GM18907 (cell line): Measurements from ENCODE around the gene PLEKHG5.

Experiments
- ATAC-seq: cut with Tn5 transposase; IDR thresholded peaks from one replicate; pipeline ENCODE4 v1.9.1; 2021; ENCODE audit warnings: mild to moderate bottlenecking, moderate library complexity; ENCODE audit not compliant: unreplicated experiment

Gene PLEKHG5

GRCh38 chr1:6477039-6477820 is 14.2 kb downstream of the PLEKHG5 start:
- ATAC-seq: no peak

GRCh38 chr1:6476483-6476882 is 15.0 kb downstream of the PLEKHG5 start:
- ATAC-seq: no peak

GRCh38 chr1:6475381-6476133 is 15.9 kb downstream of the PLEKHG5 start:
- ATAC-seq: no peak

GRCh38 chr1:6474815-6475282 is 16.6 kb downstream of the PLEKHG5 start:
- no peak for ATAC-seq

GRCh38 chr1:6473974-6474814 is 17.3 kb downstream of the PLEKHG5 start:
- no peak for ATAC-seq

- no peak for ATAC-seq
These were observed 18.3 kb downstream of the PLEKHG5 start for GRCh38 chr1:6473156-6473555.

- ATAC-seq: no peak
These were observed 19.1 kb downstream of the PLEKHG5 start for GRCh38 chr1:6472391-6472790.

- ATAC-seq: no peak
These were observed 19.5 kb downstream of the PLEKHG5 start for GRCh38 chr1:6471970-6472368.

GRCh38 chr1:6471086-6471969 is 20.1 kb downstream of the PLEKHG5 start:
- ATAC-seq: no peak

GRCh38 chr1:6470132-6471085 is 21.1 kb downstream of the PLEKHG5 start:
- no peak for ATAC-seq

GRCh38 chr1:6468729-6469461 is 22.6 kb downstream of the PLEKHG5 start:
- ATAC-seq: no peak

GRCh38 chr1:6467744-6468688 is 23.5 kb downstream of the PLEKHG5 start:
- ATAC-seq: no peak

- no peak for ATAC-seq
These were observed 24.2 kb downstream of the PLEKHG5 start for GRCh38 chr1:6467224-6467623.

- ATAC-seq: no peak
These were observed 24.7 kb downstream of the PLEKHG5 start for GRCh38 chr1:6466751-6467150.

GRCh38 chr1:6466023-6466422 is 25.4 kb downstream of the PLEKHG5 start, which contains the start of gene TNFRSF25:
Gene TNFRSF25 (minus strand): TSS chr1:6466173. CDS start chr1:6466107, 66 bp downstream.
- no peak for ATAC-seq

- no peak for ATAC-seq
These were observed 25.9 kb downstream of the PLEKHG5 start for GRCh38 chr1:6465461-6466005.

- ATAC-seq: no peak
These were observed 26.6 kb downstream of the PLEKHG5 start for GRCh38 chr1:6464915-6465314.
